Stomach (tissue), 9 donors: Measurements from ENCODE around the gene PRSS57. TPM values are rescaled to one million over a fixed set of nuclear protein-coding genes. Genes with fewer than 3 reads are reported as not detected.

Source experiments
- DNase-seq, 2 donors: peaks; one replicate each; pipeline versions ENCODE4 v3.0.0 to v3.0.0-alpha.2; 2013 to 2019
- H3K27ac ChIP-seq, 5 donors: fragments of 200-600 bp in 4 of 5; sonication (generic) in 4 of 5; one replicate each; pipeline ENCODE4 v1.5.1; 2013 to 2019; ENCODE audit warnings: mild to moderate bottlenecking in 1 of 5, moderate library complexity in 1 of 5
- H3K27me3 ChIP-seq, 3 donors: fragments of 200-600 bp; sonication (generic); one replicate each; pipeline ENCODE4 v1.5.1; 2017 to 2019; ENCODE audit warnings: mixed run types in 1 of 3
- H3K36me3 ChIP-seq, 4 donors: fragments of 200-600 bp; sonication (generic); 1 replicate in 3 of 4; 2 replicates in 1 of 4; pipeline ENCODE4 v1.5.1; 2016 to 2019
- H3K4me1 ChIP-seq, 4 donors: fragments of 200-600 bp; sonication (generic); one replicate each; pipeline ENCODE4 v1.5.1; 2016 to 2019
- H3K4me3 ChIP-seq, 4 donors: fragments of 200-600 bp; sonication (generic) in 3 of 4; one replicate each; pipeline ENCODE4 v1.5.1; 2016 to 2019; ENCODE audit warnings: mild to moderate bottlenecking in 1 of 4
- H3K9me3 ChIP-seq, 4 donors: fragments of 200-600 bp; sonication (generic); one replicate each; pipeline ENCODE4 v1.5.1; 2016 to 2019
- EP300 ChIP-seq: sonication (generic); formaldehyde crosslinking; IDR thresholded peaks from one replicate; pipeline ENCODE4 v1.6.1; 2017; ENCODE audit warnings: antibody characterized with exemption
- POLR2A ChIP-seq, 4 donors: fragments of 450-650 bp; IDR thresholded peaks; one replicate each; pipeline ENCODE4 v1.6.1; 2016; ENCODE audit warnings: antibody characterized with exemption in 4 of 4, control low read depth in 2 of 4, mild to moderate bottlenecking in 1 of 4, moderate library complexity in 1 of 4
- POLR2AphosphoS5 ChIP-seq, 3 donors: sonication (generic); formaldehyde crosslinking; IDR thresholded peaks; one replicate each; pipeline ENCODE4 v1.6.1; 2016; ENCODE audit warnings: antibody characterized with exemption in 3 of 3
- WGBS, 5 donors: extraction: QIAGEN DNeasy Blood & Tissue Kit in 3 of 5; methylation state at CpG; one replicate each; pipeline versions ENCODE4 v1.1.5 to v1.1.7; 2013 to 2018; 5-methylcytosine and 5-hydroxymethylcytosine counted together
- intact Hi-C: fragments of 100-400 bp; cut with DNase I; formaldehyde crosslinking; loops from one replicate; pipeline ENCODE4 v1.15.1; 2023; ENCODE audit warnings: low total_unique reads
- polyA plus RNA-seq, 3 donors: library from polyadenylated mRNA; stranded (reverse); fragments of 200-250 nt; gene quantifications; one replicate each; pipeline ENCODE4 v1.2.3, GENCODE V29; 2013
- total RNA-seq, 5 donors: library from RNA; depleted of rRNA; stranded (reverse); fragments of >200 nt; gene quantifications; one replicate each; pipeline versions ENCODE4 v1.1.0 to v1.2.3, GENCODE V29; 2014 to 2016
- TF ChIP-seq, protein P1 (sequence below), 7 experiments: fragments of 450-650 bp in 4 of 7; fragments of 200-600 bp in 3 of 7; sonication (generic) in 3 of 7; IDR thresholded peaks; one replicate each; pipeline ENCODE4 v1.5.1; 2016 to 2019; ENCODE audit warnings: antibody characterized with exemption in 7 of 7, control low read depth in 2 of 7, mild to moderate bottlenecking in 1 of 7
- donor health status: healthy with polysubstance abuse.
- donor health status: Bipolar disorder and iron deficiency.
- donor health status: healthy.

Gene PRSS57
- total and polyA plus RNA-seq, 8 donors, result not detected

- H3K9me3 ChIP-seq, result peaks cover 0 to 9% (median 3%) of the 10 kb centered on the region in 4 donors
Measured at GRCh38 chr19:710767-711166, 15.5 kb upstream of the PRSS57 start.

GRCh38 chr19:709965-710571 is 14.8 kb upstream of the PRSS57 start:
- peak in 1 of 2 donors; percentile 58 for DNase-seq
- Histone ChIP-seq H3K27ac (peak overlapping the region; percentile 48 to 84 (median 63)), H3K9me3 (peaks cover 0 to 2% (median 0%) of the 10 kb centered on the region in 4 donors), H3K4me3 (peak overlapping the region; percentile 61 to 76 (median 64)), H3K36me3 (peaks cover 0 to 1% (median 0%) of the 10 kb centered on the region in 4 donors), H3K27me3 (peaks cover 0 to 41% (median 15%) of the 10 kb centered on the region in 3 donors), H3K4me1 (peaks cover 0 to 35% (median 29%) of the 10 kb centered on the region in 4 donors)
- TF ChIP-seq EP300, result no peak
- TF ChIP-seq POLR2AphosphoS5 (IDR thresholded peaks at IDR 0.05), result no peak
- TF ChIP-seq POLR2A (IDR thresholded peaks at IDR 0.05), result no peak
- intact Hi-C loops, result no loop called here
- WGBS, 5 donors, result 3 to 27% (median 14%) methylated on average over 23 to 27 of the region's 27 CpGs

More at GRCh38 chr19:710767-711166, 15.5 kb upstream of the PRSS57 start:
- intact Hi-C loops, result no loop called here
- peaks cover 0 to 35% (median 29%) of the 10 kb centered on the region in 4 donors for H3K4me1 ChIP-seq
- peak overlapping the region in 3 of 5 donors; percentile 63 to 84 (median 73) for H3K27ac ChIP-seq
- H3K27me3 ChIP-seq, result peaks cover 0 to 36% (median 15%) of the 10 kb centered on the region in 3 donors
- TF ChIP-seq POLR2AphosphoS5 (IDR thresholded peaks at IDR 0.05) (no peak), POLR2A (IDR thresholded peaks at IDR 0.05) (no peak), EP300 (no peak)
- TF ChIP-seq, protein P1, sequence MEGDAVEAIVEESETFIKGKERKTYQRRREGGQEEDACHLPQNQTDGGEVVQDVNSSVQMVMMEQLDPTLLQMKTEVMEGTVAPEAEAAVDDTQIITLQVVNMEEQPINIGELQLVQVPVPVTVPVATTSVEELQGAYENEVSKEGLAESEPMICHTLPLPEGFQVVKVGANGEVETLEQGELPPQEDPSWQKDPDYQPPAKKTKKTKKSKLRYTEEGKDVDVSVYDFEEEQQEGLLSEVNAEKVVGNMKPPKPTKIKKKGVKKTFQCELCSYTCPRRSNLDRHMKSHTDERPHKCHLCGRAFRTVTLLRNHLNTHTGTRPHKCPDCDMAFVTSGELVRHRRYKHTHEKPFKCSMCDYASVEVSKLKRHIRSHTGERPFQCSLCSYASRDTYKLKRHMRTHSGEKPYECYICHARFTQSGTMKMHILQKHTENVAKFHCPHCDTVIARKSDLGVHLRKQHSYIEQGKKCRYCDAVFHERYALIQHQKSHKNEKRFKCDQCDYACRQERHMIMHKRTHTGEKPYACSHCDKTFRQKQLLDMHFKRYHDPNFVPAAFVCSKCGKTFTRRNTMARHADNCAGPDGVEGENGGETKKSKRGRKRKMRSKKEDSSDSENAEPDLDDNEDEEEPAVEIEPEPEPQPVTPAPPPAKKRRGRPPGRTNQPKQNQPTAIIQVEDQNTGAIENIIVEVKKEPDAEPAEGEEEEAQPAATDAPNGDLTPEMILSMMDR (IDR thresholded peaks at IDR 0.05), result no peak
- H3K4me3 ChIP-seq, result peak overlapping the region in 3 of 4 donors; percentile 61 to 68 (median 61)
- H3K36me3 ChIP-seq, result peaks cover 0 to 7% (median 0%) of the 10 kb centered on the region in 4 donors
- WGBS, 5 donors, result 62 to 74% (median 66%) methylated on average over 20 to 21 of the region's 21 CpGs
- DNase-seq, result no peak

DNA sequence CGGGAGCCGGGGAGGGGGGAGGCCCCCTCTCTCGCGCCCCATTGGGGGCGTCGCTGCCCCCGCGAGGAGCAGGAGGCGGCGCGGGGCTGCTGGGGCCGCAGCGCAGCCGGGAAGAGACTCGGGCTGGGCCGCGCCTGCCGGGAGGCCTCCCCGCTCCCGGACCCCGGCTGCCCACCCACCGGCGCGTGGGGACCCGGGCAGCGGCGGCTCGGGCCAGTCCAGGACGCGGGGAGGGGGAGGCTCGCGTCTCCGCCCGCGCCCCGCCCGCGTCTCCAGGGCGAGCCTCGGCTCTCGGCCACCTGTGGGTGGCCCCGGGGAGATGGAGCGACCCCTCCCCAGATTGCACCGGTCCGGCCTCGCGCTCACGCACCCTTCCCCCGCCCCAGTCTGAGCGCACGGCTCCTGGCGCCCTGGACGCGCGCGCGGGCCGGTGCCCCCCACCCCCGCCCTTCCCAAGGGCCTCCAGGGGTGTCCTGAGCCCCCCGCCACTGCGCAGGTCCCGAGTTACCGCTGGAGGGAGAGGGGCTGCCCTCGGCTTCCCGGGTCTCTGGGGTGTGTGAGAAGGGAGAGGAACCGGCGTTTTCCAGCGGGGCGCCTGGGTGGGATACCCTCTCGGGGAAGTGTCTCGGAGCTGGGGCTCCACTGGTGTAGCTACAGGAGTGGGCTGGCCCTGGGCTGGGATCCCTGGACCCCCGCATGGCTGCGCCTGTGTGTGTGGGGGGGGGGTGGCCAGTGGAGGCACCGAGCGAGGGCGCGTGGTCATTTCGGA is 14.1 kb upstream of the PRSS57 start:
- Histone ChIP-seq H3K27ac (peak overlapping the region; percentile 48 to 84 (median 63)), H3K9me3 (no peaks in the 10 kb centered on the region), H3K36me3 (no peaks in the 10 kb centered on the region), H3K27me3 (peaks cover 0 to 47% (median 15%) of the 10 kb centered on the region in 3 donors), H3K4me1 (peaks cover 1 to 39% (median 32%) of the 10 kb centered on the region in 4 donors), H3K4me3 (peak overlapping the region; percentile 61 to 76 (median 64))
- peak in 1 of 2 donors; percentile 54 for DNase-seq
- intact Hi-C loops, result no loop called here
- TF ChIP-seq, protein P1 (IDR thresholded peaks at IDR 0.05), result no peak
- no peak for TF ChIP-seq POLR2A (IDR thresholded peaks at IDR 0.05)
- no peak for TF ChIP-seq EP300
- no peak for TF ChIP-seq POLR2AphosphoS5 (IDR thresholded peaks at IDR 0.05)
- 0 to 48% (median 4%) methylated on average over 2 to 77 of the region's 78 CpGs for WGBS, 5 donors

GRCh38 chr19:708154-709143 is 13.2 kb upstream of the PRSS57 start, which contains the start of gene PALM:
Gene PALM, plus strand, starts transcription at chr19:708935. Its CDS starts 212 bp downstream, at chr19:709147.
- peaks cover 8 to 48% (median 41%) of the 10 kb centered on the region in 4 donors for H3K4me1 ChIP-seq
- peaks cover 0 to 56% (median 15%) of the 10 kb centered on the region in 3 donors for H3K27me3 ChIP-seq
- H3K27ac ChIP-seq, result peak within 1 kb of the TSS; percentile 48 to 84 (median 63)
- peak; percentile 29 to 79 for DNase-seq
- 7 to 17% (median 12%) methylated on average over 13 to 62 of the region's 93 CpGs for WGBS, 5 donors
- no peaks in the 10 kb centered on the region for H3K9me3 ChIP-seq
- H3K36me3 ChIP-seq, result no peaks in the 10 kb centered on the region
- intact Hi-C loops, result no loop called here
- TF ChIP-seq, protein P1 (IDR thresholded peaks at IDR 0.05), result peak in 2 of 7 experiments; percentile 16 to 44
- no peak for TF ChIP-seq POLR2A (IDR thresholded peaks at IDR 0.05)
- peak within 1 kb of the TSS; percentile 61 to 76 (median 64) for H3K4me3 ChIP-seq
